ENCODE measurements around the gene EZH2. TPM values are rescaled to one million over a fixed set of nuclear protein-coding genes. Genes with fewer than 3 reads are reported as not detected.

Gene EZH2
- polyA plus RNA-seq, 1 of the 3 experiments (the other 2 are of a cell fraction), result 30.6 TPM

GRCh38 chr7:148866362-148866761, 17.7 kb downstream of the EZH2 start:
- H4K20me1 ChIP-seq (ENCODE audit: insufficient read depth), result peaks cover 70% of the 10 kb centered on the region; the same call in 1 of the 2 replicates
- H2AFZ ChIP-seq (ENCODE audit: low read depth), result no peak overlapping the region
- no peaks in the 10 kb centered on the region for H3K9me3 ChIP-seq
- H3K4me2 ChIP-seq, result no peak overlapping the region
- no peaks in the 10 kb centered on the region for H3K27me3 ChIP-seq (ENCODE audit: insufficient read depth)
- H3K27ac ChIP-seq (ENCODE audit: low read depth in 2 of 2, low read length in 1 of 2), result no peak overlapping the region
- ChIA-PET CTCF (interaction anchor here (1.7 to 4.1 kb wide), 2 partner anchors 10 to 97 kb away, joined by 3 to 21 read pairs; no protein-coding TSS in a partner anchor), POLR2A (no interaction called here)
- peaks cover 2 to 9% of the 10 kb centered on the region in 2 experiments; a peak in 2 of 4 replicates for H3K4me1 ChIP-seq (ENCODE audit: control insufficient read depth in 1 of 2, insufficient read depth in 2 of 2, low read depth in 1 of 2, low read length in 1 of 2)
- WGBS (ENCODE audit: low lambda C conversion rate), result 96% methylated on average over 6 of the region's 6 CpGs
- no peaks in the 10 kb centered on the region for H3K36me3 ChIP-seq (replicated peaks in 1 of 2; ENCODE audit: control insufficient read depth in 1 of 2, insufficient read depth in 2 of 2, low read length in 1 of 2)
- no peak overlapping the region for H3K9ac ChIP-seq
- H3K9me2 ChIP-seq, result no peaks in the 10 kb centered on the region
- no peak for TF ChIP-seq MXI1 (IDR thresholded peaks at IDR 0.05; ENCODE audit: low read depth, low read length)
- TF ChIP-seq ELF1 (IDR thresholded peaks at IDR 0.05), result no peak
- no peak for TF ChIP-seq FOXJ3 (CRISPR knock-in tag; IDR thresholded peaks at IDR 0.05)
- no peak for TF ChIP-seq RFX5 (IDR thresholded peaks at IDR 0.05; ENCODE audit: low read length)
- H3F3A ChIP-seq (replicated peaks; ENCODE audit: insufficient read depth), result peaks cover 3% of the 10 kb centered on the region
- H3K79me2 ChIP-seq (ENCODE audit: insufficient read depth), result peaks cover 99% of the 10 kb centered on the region
- DNase-seq, result no peak
- no peak overlapping the region for H3K4me3 ChIP-seq (ENCODE audit: low read depth in 2 of 2, low read length in 1 of 2)

- peaks cover 2 to 9% of the 10 kb centered on the region in 2 experiments; a peak in 3 of 4 replicates for H3K4me1 ChIP-seq (ENCODE audit: control insufficient read depth in 1 of 2, insufficient read depth in 2 of 2, low read depth in 1 of 2, low read length in 1 of 2)
- H3K36me3 ChIP-seq (replicated peaks in 1 of 2; ENCODE audit: control insufficient read depth in 1 of 2, insufficient read depth in 2 of 2, low read length in 1 of 2), result no peaks in the 10 kb centered on the region
- no peaks in the 10 kb centered on the region for H3K9me3 ChIP-seq
- H3K27me3 ChIP-seq (ENCODE audit: insufficient read depth), result no peaks in the 10 kb centered on the region
- H3K9ac ChIP-seq, result no peak overlapping the region
- no peaks in the 10 kb centered on the region for H3K9me2 ChIP-seq
- H3K79me2 ChIP-seq (ENCODE audit: insufficient read depth), result peaks cover 99% of the 10 kb centered on the region
- DNase-seq, result no peak
- H3K4me3 ChIP-seq (ENCODE audit: low read depth in 2 of 2, low read length in 1 of 2), result no peak overlapping the region
- no peak overlapping the region for H3K4me2 ChIP-seq
- peaks cover 3% of the 10 kb centered on the region for H3F3A ChIP-seq (replicated peaks; ENCODE audit: insufficient read depth)
- TF ChIP-seq NRF1 (IDR thresholded peaks at IDR 0.05; ENCODE audit: low read depth, low read length), result no peak
- no peak for TF ChIP-seq TCF12 (IDR thresholded peaks at IDR 0.05)
- no peak for TF ChIP-seq IRF3 (IDR thresholded peaks at IDR 0.05; ENCODE audit: low read depth, low read length)
- no peak for TF ChIP-seq CHD2 (IDR thresholded peaks at IDR 0.05; ENCODE audit: low read length, partially characterized antibody)
- no peak for TF ChIP-seq JUND (IDR thresholded peaks at IDR 0.05)
- no peak for TF ChIP-seq EP300 (IDR thresholded peaks at IDR 0.05; ENCODE audit: borderline replicate concordance in 1 of 2, low read depth in 1 of 2, low read length in 1 of 2)
- no peak for TF ChIP-seq RCOR1 (IDR thresholded peaks at IDR 0.05; ENCODE audit: low read length)
- WGBS (ENCODE audit: low lambda C conversion rate), result 97% methylated on average over 2 of the region's 2 CpGs
- H4K20me1 ChIP-seq (ENCODE audit: insufficient read depth), result peaks cover 66% of the 10 kb centered on the region; the same call in 1 of the 2 replicates
- CTCF ChIA-PET, result interaction anchor here (1.3 to 1.5 kb wide), 2 partner anchors 9 kb away, joined by 4 to 11 read pairs; no protein-coding TSS in a partner anchor
- no peak overlapping the region for H2AFZ ChIP-seq (ENCODE audit: low read depth)
- no peak overlapping the region for H3K27ac ChIP-seq (ENCODE audit: low read depth in 2 of 2, low read length in 1 of 2)
- POLR2A ChIA-PET, result no interaction called here
Observed at GRCh38 chr7:148865283-148865682, 18.8 kb downstream of the EZH2 start.

- CTCF ChIA-PET, result interaction anchor here (1.2 kb wide), 1 partner anchor 47 kb away, joined by 3 read pairs; no protein-coding TSS in a partner anchor
- POLR2A ChIA-PET, result no interaction called here
- H2AFZ ChIP-seq (ENCODE audit: low read depth), result no peak overlapping the region
Observed at GRCh38 chr7:148863324-148863723, 20.8 kb downstream of the EZH2 start.

More at GRCh38 chr7:148863324-148863723, 20.8 kb downstream of the EZH2 start:
- peak in 1 of 2 experiments; percentile 58; a peak in 2 of 4 replicates for TF ChIP-seq EP300 (IDR thresholded peaks at IDR 0.05; ENCODE audit: borderline replicate concordance in 1 of 2, low read depth in 1 of 2, low read length in 1 of 2)
- TF ChIP-seq GATA2 (CRISPR knock-in tag; IDR thresholded peaks at IDR 0.05), result peak; percentile 56
- peak; percentile 38; the same call in 1 of the 2 replicates for TF ChIP-seq RCOR1 (IDR thresholded peaks at IDR 0.05; ENCODE audit: low read length)
- no peak for TF ChIP-seq EZH2phosphoT487 (IDR thresholded peaks at IDR 0.05; ENCODE audit: borderline replicate concordance, low read depth)
- TF ChIP-seq RAD21 (IDR thresholded peaks at IDR 0.05; ENCODE audit: low read length), result no peak
- no peak for TF ChIP-seq FOXM1 (IDR thresholded peaks at IDR 0.05; ENCODE audit: low read depth)
- no peak for TF ChIP-seq JUND (IDR thresholded peaks at IDR 0.05)
- peak; percentile 33 for TF ChIP-seq CHD2 (IDR thresholded peaks at IDR 0.05; ENCODE audit: low read length, partially characterized antibody)
- Histone ChIP-seq H4K20me1 (ENCODE audit: insufficient read depth) (peaks cover 68% of the 10 kb centered on the region; the same call in 1 of the 2 replicates), H3K9ac (no peak overlapping the region), H3K4me2 (no peak overlapping the region), H3K27ac (ENCODE audit: low read depth in 2 of 2, low read length in 1 of 2) (no peak overlapping the region), H3K9me2 (no peaks in the 10 kb centered on the region), H3K9me3 (no peaks in the 10 kb centered on the region), H3K27me3 (ENCODE audit: insufficient read depth) (no peaks in the 10 kb centered on the region), H3F3A (replicated peaks; ENCODE audit: insufficient read depth) (peaks cover 3% of the 10 kb centered on the region), H3K4me3 (ENCODE audit: low read depth in 2 of 2, low read length in 1 of 2) (no peak overlapping the region), H3K36me3 (replicated peaks in 1 of 2; ENCODE audit: control insufficient read depth in 1 of 2, insufficient read depth in 2 of 2, low read length in 1 of 2) (no peaks in the 10 kb centered on the region), H3K4me1 (ENCODE audit: control insufficient read depth in 1 of 2, insufficient read depth in 2 of 2, low read depth in 1 of 2, low read length in 1 of 2) (peaks cover 2 to 9% of the 10 kb centered on the region in 2 experiments; a peak in 3 of 4 replicates), H3K79me2 (ENCODE audit: insufficient read depth) (peaks cover 99% of the 10 kb centered on the region)
- no peak for DNase-seq
- 58% methylated on average over 2 of the region's 2 CpGs for WGBS (ENCODE audit: low lambda C conversion rate)

All from SK-N-SH (cell line).